NCI-H446 treated with DMSO at 0.1 percent for 48 hours (cell line): ENCODE results near the gene TICAM1.
"Not testable (repeated sequence)": the region's sequence is repeated elsewhere in the genome, so short reads cannot be mapped to it uniquely, and the experiment has no call there.

ENCODE experiments used
- DNase-seq: peaks from one replicate; lab custom pipeline; 2025; lab: John Stamatoyannopoulos, UW

Gene TICAM1

DNA sequence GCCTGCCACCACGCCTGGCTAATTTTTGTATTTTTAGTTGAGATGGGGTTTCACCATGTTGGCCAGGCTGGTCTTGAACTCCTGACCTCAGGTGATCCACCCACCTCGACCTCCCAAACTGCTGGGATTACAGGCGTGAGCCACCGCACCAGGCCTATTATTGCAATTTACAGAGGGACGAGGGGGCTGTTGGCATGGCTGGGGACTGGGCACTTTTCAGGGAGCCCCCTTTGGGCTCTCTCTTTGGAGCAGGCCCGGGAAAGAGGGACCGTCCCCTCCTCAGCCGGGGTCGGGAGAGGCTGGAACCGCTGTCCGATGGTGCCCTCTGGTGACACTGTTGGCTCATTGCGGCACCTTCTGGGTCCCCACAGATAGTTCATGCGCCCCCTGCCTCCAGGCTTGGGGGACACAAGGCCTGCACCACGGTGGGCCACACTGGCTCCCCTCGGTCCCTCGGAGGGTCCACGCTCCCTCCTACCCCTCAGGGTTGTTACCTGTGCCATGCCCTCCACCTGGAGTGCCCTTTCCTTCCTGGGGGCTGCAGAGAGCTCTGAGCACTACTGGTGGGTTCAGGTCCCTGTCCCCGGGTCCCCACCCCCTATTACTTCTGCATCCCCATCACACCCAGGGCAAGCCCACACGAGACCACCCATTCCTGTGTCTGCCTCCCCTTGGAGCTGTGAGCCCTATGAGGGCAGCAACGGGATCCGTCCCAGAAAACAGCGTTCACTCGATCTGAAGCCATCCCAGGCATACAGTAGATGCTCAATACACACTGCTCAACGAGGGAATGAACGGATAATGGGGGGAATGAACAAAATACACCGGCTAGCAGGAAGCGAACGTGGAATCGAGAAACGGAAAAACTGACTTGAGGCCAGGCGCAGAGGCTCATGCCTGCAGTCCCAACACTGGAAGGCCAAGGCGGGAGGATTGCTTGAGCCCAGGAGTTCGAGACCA is 27.5 kb downstream of the TICAM1 start:
- no peak for DNase-seq

DNA sequence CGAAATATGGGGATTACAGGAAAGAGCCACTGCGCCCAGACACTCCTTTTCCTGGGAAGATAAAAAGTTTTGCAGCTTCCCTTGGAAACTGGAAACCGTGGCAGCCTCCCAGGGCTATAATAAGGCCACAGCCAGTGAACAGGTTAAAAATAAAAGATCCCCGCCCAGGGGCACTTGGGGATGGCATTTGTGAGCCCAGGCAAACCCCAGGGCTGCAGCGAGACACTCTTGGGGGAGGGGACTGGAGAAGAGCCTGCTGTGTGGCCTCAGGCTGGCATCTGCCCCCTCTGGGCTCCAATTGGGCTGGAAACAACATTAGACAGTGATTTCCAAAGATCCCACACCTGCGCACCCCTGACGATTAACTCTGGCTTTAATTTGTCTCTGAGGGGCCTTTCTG is 28.8 kb downstream of the TICAM1 start:
- DNase-seq = no peak

DNA sequence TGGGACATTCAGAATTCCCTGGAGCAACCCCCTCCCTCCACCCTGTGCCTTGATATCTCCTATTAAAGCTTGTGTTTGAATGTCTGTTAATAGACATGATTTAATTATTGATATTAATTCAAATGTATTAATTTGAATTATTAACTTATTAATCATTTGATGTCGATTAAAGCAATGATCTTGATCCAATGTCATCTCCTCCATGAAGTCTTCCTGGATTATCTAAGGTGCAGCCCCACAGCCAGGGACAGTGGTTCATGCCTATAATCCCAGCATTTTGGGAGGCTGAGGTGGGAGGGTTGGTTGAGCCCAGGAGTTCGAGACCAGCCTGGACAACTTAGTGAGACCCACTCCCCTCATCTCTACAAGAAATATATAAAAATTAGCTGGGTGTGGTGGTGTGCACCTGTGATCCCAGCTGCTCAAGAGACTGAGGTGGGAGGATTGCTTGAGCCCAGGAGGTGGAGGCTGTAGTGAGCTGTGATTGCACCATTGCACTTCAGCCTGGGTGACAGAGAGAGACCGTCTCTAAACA is 30.4 kb downstream of the TICAM1 start:
- no peak for DNase-seq

DNA sequence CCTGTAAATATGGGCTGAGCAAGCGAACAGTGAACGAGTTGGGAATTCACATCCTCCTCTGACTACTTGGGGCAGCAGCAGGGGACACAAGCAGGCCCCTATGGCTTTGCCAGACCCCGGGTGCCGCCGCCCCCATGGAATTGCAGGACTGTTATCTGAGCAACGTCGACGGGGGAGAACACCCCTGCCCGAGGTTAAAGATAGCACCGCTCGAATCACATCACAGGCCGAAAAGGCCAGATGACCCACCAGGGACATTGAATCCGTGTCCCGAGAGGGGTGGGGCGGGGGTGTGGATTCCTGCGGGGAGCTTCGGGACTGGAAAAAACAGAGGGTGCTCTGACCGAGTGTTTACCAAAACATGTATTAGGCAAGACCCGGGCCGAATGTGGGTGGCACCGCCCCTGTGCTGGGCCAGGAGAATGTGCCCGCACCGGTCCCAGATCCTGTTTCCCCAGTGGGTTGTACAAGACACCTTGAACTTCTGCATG is 30.9 kb downstream of the TICAM1 start:
- no peak for DNase-seq

DNA sequence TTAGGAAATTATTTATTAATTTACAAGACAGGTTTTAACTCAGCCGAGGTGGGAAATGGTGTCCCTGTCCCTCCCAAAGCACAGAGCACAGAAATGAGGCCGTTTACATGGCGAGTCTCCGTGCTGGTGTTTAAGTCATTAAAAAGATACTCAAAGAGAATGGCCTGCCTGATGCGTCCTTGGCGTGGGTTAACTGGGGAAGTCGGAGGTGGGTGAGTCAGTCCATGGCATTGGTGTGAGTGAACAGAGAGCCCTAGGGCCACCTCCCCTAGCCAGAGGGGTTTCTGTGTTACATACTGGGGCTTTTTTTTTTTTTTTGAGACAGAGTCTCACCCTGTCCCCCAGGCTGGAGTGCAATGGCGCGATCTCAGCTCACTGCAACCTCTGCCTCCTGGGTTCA is 36.1 kb downstream of the TICAM1 start:
- no peak for DNase-seq

DNA sequence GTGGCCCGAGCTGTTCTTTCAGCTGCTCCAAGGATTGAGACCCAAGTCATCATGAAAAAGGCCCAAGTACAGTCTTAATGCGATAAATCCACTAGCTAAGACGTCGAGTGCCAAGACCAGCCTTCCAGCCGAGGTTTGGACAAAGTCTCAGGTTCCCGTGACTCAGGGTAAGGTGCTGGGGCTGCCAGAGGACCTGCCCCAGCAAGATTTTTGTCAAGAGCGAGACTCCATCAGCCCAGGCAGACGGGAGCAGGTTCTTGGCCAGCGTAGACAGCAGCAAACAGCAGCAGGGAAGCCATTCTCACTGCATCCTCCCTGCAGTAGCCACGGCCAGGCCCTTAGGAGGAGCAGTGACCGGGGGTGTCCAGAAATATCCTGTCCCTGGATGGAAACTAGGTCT is 36.5 kb downstream of the TICAM1 start:
- DNase-seq = no peak

DNA sequence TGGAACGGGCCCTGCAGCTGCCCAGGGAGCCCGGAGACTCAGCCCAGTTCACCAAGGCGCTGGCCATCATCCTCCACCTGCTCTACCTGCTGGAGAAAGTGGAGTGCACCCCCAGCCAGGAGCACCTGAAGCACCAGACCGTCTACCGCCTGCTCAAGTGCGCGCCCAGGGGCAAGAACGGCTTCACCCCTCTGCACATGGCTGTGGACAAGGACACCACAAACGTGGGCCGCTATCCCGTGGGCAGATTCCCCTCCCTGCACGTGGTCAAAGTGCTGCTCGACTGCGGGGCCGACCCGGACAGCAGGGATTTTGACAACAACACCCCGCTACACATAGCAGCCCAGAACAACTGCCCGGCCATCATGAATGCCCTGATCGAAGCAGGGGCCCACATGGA is 38.2 kb downstream of the TICAM1 start:
- DNase-seq = not testable (repeated sequence)

DNA sequence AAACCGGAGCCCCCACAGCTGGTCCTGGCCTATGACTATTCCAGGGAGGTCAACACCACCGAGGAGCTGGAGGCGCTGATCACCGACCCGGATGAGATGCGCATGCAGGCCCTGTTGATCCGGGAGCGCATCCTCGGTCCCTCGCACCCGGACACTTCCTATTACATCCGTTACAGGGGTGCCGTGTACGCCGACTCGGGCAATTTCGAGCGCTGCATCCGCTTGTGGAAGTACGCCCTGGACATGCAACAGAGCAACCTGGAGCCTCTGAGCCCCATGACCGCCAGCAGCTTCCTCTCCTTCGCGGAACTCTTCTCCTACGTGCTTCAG is 38.7 kb downstream of the TICAM1 start:
- not testable (repeated sequence) for DNase-seq

DNA sequence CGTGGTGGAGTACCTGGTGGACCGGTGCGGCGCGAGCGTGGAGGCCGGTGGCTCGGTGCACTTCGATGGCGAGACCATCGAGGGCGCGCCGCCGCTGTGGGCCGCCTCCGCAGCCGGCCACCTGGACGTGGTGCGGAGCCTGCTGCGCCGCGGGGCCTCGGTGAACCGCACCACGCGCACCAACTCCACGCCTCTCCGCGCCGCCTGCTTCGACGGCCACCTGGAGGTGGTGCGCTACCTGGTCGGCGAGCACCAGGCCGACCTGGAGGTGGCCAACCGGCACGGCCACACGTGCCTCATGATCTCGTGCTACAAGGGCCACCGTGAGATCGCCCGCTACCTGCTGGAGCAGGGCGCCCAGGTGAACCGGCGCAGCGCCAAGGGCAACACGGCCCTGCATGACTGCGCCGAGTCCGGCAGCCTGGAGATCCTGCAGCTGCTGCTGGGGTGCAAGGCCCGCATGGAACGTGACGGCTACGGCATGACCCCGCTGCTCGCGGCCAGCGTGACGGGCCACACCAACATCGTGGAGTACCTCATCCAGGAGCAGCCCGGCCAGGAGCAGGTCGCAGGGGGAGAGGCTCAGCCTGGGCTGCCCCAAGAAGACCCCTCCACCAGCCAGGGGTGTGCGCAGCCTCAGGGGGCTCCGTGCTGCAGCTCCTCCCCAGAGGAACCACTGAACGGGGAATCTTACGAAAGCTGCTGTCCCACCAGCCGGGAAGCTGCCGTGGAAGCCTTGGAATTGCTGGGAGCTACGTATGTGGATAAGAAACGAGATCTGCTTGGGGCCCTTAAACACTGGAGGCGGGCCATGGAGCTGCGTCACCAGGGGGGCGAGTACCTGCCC is 39.3 kb downstream of the TICAM1 start:
- DNase-seq = not testable (repeated sequence)

DNA sequence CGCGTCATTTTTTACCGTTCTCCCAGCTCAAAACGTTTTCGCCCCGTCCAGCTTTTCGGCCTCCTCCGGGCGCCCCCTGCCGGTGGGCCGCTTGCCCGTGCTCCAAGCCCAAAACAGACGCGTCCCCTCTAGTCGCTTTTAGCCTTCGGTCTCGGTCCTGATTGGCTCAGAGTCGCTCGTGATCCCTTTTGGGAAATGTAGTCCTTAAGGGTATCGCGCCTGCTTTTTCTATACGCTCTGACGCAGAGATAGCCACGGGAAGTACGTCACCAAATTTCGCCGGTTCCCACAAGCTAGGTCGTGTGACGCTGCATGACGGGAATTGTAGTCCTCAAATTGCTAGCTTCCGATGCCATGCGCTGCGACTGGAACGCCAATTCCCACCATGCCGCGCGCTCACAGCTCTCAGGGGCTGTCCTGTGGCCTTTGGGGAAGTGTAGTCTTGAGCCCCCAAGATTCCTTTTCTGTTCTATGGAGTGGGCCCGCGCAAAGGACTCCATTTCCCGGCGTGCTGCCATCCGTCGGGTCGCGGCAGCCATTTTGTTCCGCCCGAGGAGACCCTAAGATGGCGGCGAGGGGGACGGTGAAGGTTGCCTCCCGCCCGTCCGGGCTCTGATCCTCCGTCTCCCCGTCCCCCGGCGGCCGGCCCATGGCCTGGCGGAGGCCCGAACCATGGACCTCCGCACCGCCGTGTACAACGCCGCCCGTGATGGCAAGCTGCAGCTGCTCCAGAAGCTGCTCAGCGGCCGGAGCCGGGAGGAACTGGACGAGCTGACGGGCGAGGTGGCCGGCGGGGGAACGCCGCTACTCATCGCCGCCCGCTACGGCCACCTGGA is 40.1 kb downstream of the TICAM1 start, which contains the start of gene FEM1A:
FEM1A (plus strand) TSS at position 552 of the 836 bp plus-strand sequence; CDS start at position 673, 121 bp downstream.
- DNase-seq = peak; percentile 100

DNA sequence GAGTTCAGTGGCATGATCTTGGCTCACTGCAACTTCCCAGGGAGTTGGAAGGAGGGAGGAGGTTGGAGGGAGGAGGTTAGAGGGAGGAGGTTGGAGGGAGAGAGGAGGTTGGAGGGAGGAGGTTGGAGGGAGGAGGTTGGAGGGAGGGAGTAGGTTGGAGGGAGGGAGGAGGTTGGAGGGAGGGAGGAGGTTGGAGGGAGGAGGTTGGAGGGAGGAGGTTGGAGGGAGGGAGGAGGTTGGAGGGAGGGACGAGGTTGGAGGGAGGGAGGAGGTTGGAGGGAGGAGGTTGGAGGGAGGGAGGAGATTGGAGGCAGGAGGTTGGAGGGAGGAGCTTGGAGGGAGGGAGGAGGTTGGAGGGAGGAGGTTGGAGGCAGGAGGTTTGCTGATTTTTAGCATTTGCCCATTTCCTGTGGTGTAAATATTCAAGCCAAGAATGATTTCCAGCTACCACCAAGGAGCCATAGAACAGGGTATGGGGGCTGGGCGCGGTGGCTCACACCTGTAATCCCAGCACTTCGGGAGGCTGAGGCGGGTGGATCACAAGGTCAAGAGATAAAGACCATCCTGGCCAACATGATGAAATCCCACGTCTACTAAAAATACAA is 45.0 kb downstream of the TICAM1 start:
- DNase-seq = not testable (repeated sequence)

DNA sequence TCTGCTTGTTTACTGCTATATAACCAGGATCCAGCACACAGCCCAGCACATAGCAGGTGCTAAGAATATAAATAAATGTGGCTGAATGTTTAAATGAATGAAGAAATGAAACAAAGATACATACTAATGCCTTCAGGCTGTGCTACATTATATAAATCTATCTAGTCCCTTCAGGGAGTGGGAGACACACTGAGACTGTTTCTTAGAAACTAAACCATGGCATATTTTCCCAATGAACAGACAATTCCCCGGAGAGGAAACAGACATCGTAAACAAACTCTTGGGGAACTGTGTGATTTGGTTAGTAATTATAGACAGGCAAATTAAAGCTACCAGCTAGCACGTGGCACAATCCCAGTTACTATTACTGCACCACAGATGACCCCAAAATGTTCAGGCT is 49.7 kb downstream of the TICAM1 start:
- DNase-seq = no peak

DNA sequence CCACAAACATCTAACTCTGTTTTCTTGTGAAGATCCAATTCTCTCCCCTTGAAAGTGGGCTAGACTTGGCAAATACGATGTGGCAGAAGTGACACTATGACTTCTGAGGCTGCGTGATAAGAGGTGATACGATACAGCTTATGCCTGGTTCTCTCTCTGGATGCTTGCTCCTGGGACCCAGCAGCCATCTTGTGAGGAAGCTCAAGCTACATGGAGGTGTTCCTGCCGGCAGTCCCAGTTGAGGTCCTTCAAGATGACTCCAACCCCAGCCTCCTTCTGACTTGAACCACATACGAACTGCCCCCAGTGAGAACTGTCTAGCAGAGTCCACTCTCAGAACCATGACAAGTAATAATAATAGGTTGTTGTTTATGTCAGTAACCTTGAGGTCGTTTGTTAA is 50.7 kb downstream of the TICAM1 start:
- DNase-seq = no peak

DNA sequence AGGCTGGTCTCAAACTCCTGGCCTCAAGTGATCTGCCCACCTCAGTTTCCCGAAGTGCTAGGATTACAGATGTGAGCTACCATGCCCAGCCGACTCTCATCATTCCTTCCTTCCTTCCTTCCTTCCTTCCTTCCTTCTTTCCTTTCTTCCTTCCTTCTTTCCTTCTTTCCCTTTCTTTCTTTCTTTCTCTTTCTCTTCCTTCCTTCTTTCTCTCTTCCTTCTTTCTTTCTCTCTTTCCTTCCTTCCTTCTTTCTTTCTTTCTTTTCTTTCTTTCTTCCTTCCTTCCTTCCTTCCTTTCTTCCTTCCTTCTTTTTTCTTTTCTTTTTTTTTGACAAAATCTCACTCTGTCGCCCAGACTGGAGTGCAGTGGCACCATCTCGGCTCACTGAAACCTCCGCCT is 53.4 kb downstream of the TICAM1 start:
- DNase-seq = not testable (repeated sequence)

DNA sequence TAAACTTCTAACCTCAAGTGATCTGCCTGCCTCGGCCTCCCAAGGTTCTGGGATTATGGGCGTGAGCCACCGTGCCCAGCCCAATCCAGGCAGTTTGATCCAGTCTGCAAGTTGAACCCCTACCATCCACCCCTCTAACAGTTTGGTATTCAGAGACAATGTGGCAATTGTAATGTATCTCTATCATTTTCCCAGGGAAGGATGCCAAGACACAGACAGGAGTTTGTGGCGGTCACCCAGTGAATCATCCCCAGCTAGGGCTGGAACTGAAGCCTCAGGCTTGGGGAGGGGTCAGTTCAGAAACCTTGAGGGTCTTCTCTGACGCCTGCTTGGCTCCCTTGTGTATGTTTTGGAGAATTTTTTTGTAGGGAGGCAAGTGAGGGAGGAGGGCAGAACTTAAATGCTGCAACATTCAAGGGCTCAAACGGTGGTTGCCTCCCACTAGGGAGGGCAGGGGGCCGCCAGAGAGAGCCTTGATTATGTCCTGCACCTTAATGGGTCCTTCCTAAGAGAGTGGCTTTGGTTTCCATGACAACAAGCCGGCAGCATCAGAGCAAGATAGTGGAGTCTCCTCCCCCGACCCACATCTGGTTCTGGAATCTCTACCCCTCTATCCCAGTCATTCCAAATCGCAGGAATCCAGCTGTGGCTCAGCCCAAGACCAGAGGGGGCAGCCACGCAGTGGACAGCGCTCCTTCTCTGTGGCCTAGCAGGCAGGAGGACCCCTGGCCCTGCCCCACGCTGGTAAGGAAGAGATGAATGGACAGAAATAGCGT is 54.9 kb downstream of the TICAM1 start:
- no peak for DNase-seq

DNA sequence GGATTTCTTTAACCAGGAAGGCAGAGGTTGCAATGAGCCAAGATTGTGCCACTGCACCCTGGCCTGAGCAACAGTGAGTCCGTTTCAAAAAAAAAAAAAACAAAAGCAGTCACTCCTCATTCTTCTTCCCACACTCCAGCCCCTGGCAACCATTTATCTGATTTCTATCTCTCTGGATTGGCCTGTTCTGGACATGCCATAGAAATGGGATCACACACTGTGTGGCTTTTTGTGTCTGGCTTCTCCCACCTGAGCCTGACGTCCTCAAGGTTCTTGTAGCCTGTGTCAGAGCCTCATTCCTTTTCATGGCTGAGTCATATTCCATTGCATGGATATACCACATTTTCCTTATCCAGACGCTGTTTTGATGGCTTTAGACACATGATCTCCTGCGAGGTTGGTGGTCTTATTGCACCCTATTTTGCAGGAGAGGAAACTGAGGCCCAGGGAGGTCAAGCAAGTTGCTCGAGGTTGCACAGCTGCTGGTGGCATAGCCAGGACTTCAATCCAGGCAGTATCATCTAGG is 55.8 kb downstream of the TICAM1 start:
- DNase-seq = no peak

DNA sequence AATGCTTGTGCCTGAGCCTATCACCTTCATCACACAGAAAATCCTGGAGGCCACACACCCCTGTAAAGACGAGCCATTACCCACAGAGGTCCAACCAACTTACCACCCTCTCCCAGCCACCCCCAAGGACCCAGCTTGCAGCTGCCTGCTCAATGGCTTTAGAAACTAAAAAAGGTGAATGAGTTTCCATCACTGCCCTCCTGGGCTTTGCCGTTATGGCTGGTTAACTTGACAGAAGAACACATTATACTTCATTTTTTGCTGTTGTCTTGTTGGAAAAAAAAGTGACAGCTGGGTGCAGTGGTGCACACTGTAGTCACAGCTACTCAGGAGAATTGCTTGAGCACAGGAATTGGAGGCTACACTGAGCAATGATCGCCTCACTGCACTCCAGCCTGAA is 57.4 kb downstream of the TICAM1 start:
- no peak for DNase-seq

DNA sequence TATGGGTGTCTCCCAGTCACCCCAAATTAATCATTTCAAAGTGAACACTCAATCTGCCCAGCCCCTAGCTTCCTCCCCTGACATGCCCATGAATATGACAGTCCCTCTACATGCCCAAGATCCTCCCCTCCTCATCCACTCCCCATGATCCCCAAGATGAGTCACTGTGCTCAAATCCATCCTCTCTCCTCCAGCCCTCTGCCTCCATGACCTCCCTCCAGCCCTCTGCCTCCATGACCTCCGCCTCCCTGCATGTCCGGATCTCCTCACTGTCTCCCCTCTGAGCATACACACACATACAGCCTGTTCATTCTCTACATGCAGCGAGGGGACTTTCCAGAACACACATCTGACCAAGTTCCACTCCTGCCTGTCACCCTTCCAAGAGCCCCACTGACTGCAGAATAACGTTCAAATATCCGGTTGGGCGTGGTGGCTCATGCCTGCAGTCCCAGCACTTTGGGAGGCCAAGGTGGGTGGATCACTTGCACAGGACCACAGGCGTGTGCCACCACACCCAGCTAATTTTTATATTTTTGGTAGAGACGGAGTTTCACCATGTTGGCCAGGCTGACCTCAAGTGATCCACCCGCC is 58.4 kb downstream of the TICAM1 start:
- DNase-seq = no peak

DNA sequence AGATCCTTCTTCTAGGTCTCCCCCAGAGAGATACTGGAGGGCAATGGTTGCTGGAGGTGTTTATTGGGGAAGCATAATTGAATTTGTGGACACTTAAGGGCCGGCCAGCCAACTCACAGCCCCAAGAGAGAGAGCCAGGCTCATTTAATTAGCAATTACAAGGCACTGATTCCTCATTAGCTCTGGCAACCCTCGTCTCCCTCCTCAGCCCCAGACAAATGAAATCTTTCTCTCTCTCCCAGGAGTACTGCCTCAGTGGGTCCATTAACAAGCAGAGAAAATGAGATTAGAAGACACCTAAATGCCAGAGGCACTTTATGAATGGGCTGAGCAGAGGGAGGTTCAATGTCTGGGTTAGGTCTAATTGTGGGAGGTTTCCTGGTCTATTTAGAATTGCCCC is 58.9 kb downstream of the TICAM1 start:
- DNase-seq = no peak
